ENCODE measurements around the gene SELENOS. TPM values are rescaled to one million over a fixed set of nuclear protein-coding genes. Genes with fewer than 3 reads are reported as not detected.

SELENOS gene
- total RNA-seq, 1 donor from 2014 or later = 48.9 TPM

GRCh38 chr15:101315736-101316135 is 38.5 kb upstream of the SELENOS start:
- no peak overlapping the region for H3K4me3 Mint-ChIP-seq (ENCODE audit: unreplicated experiment)
- H3K4me1 Mint-ChIP-seq (ENCODE audit: unreplicated experiment) = peaks cover 2% of the 10 kb centered on the region
- no peaks in the 10 kb centered on the region for H3K9me3 Mint-ChIP-seq (ENCODE audit: unreplicated experiment)
- no peak for DNase-seq (ENCODE audit: low spot score)
- H3K27ac Mint-ChIP-seq (ENCODE audit: unreplicated experiment) = no peak overlapping the region
- H3K36me3 Mint-ChIP-seq (ENCODE audit: low read depth, unreplicated experiment) = no peaks in the 10 kb centered on the region
- peaks cover 9% of the 10 kb centered on the region for H3K27me3 Mint-ChIP-seq (ENCODE audit: unreplicated experiment)
- TF ChIP-seq CTCF (IDR thresholded peaks at IDR 0.05; ENCODE audit: unreplicated experiment) = no peak

- no peak for DNase-seq (ENCODE audit: low spot score)
- Mint-ChIP-seq H3K9me3 (ENCODE audit: unreplicated experiment) (no peaks in the 10 kb centered on the region), H3K36me3 (ENCODE audit: low read depth, unreplicated experiment) (no peaks in the 10 kb centered on the region), H3K4me3 (ENCODE audit: unreplicated experiment) (no peak overlapping the region), H3K4me1 (ENCODE audit: unreplicated experiment) (no peaks in the 10 kb centered on the region), H3K27ac (ENCODE audit: unreplicated experiment) (no peak overlapping the region), H3K27me3 (ENCODE audit: unreplicated experiment) (peaks cover 9% of the 10 kb centered on the region)
- no peak for TF ChIP-seq CTCF (IDR thresholded peaks at IDR 0.05; ENCODE audit: unreplicated experiment)
These were observed 37.2 kb upstream of the SELENOS start for GRCh38 chr15:101314336-101315125.

GRCh38 chr15:101313041-101313761 is 35.9 kb upstream of the SELENOS start:
- DNase-seq (ENCODE audit: low spot score) = no peak
- Mint-ChIP-seq H3K4me3 (ENCODE audit: unreplicated experiment) (no peak overlapping the region), H3K36me3 (ENCODE audit: low read depth, unreplicated experiment) (no peaks in the 10 kb centered on the region), H3K4me1 (ENCODE audit: unreplicated experiment) (no peaks in the 10 kb centered on the region), H3K27ac (ENCODE audit: unreplicated experiment) (no peak overlapping the region), H3K9me3 (ENCODE audit: unreplicated experiment) (no peaks in the 10 kb centered on the region), H3K27me3 (ENCODE audit: unreplicated experiment) (peaks cover 11% of the 10 kb centered on the region)
- TF ChIP-seq CTCF (IDR thresholded peaks at IDR 0.05; ENCODE audit: unreplicated experiment) = no peak

- no peaks in the 10 kb centered on the region for H3K4me1 Mint-ChIP-seq (ENCODE audit: unreplicated experiment)
- H3K36me3 Mint-ChIP-seq (ENCODE audit: low read depth, unreplicated experiment) = no peaks in the 10 kb centered on the region
- H3K9me3 Mint-ChIP-seq (ENCODE audit: unreplicated experiment) = no peaks in the 10 kb centered on the region
- TF ChIP-seq CTCF (IDR thresholded peaks at IDR 0.05; ENCODE audit: unreplicated experiment) = no peak
- H3K27ac Mint-ChIP-seq (ENCODE audit: unreplicated experiment) = no peak overlapping the region
- H3K4me3 Mint-ChIP-seq (ENCODE audit: unreplicated experiment) = no peak overlapping the region
- H3K27me3 Mint-ChIP-seq (ENCODE audit: unreplicated experiment) = peaks cover 11% of the 10 kb centered on the region
- no peak for DNase-seq (ENCODE audit: low spot score)
These were observed 33.2 kb upstream of the SELENOS start for GRCh38 chr15:101310508-101310907.

GRCh38 chr15:101310161-101310480 is 32.8 kb upstream of the SELENOS start:
- no peaks in the 10 kb centered on the region for H3K4me1 Mint-ChIP-seq (ENCODE audit: unreplicated experiment)
- TF ChIP-seq CTCF (IDR thresholded peaks at IDR 0.05; ENCODE audit: unreplicated experiment) = no peak
- peaks cover 11% of the 10 kb centered on the region for H3K27me3 Mint-ChIP-seq (ENCODE audit: unreplicated experiment)
- no peaks in the 10 kb centered on the region for H3K9me3 Mint-ChIP-seq (ENCODE audit: unreplicated experiment)
- H3K4me3 Mint-ChIP-seq (ENCODE audit: unreplicated experiment) = no peak overlapping the region
- H3K27ac Mint-ChIP-seq (ENCODE audit: unreplicated experiment) = no peak overlapping the region
- no peaks in the 10 kb centered on the region for H3K36me3 Mint-ChIP-seq (ENCODE audit: low read depth, unreplicated experiment)
- DNase-seq (ENCODE audit: low spot score) = no peak

Measured in endothelial cell (in vitro differentiated cells).